Stimulated activated CD8-positive, alpha-beta memory T cell treated with anti-CD3 and anti-CD28 coated beads, Interleukin-15, amount 100 ng/mL, for 24 hours (primary cell): ENCODE results near the gene BZW2.
"Not testable (repeated sequence)": the region's sequence is repeated elsewhere in the genome, so short reads cannot be mapped to it uniquely, and the experiment has no call there.

Source experiments
- DNase-seq: peaks from one replicate; pipeline ENCODE4 v3.0.0-alpha.2; 2020; ENCODE audit warnings: low read depth

The BZW2 gene

DNA sequence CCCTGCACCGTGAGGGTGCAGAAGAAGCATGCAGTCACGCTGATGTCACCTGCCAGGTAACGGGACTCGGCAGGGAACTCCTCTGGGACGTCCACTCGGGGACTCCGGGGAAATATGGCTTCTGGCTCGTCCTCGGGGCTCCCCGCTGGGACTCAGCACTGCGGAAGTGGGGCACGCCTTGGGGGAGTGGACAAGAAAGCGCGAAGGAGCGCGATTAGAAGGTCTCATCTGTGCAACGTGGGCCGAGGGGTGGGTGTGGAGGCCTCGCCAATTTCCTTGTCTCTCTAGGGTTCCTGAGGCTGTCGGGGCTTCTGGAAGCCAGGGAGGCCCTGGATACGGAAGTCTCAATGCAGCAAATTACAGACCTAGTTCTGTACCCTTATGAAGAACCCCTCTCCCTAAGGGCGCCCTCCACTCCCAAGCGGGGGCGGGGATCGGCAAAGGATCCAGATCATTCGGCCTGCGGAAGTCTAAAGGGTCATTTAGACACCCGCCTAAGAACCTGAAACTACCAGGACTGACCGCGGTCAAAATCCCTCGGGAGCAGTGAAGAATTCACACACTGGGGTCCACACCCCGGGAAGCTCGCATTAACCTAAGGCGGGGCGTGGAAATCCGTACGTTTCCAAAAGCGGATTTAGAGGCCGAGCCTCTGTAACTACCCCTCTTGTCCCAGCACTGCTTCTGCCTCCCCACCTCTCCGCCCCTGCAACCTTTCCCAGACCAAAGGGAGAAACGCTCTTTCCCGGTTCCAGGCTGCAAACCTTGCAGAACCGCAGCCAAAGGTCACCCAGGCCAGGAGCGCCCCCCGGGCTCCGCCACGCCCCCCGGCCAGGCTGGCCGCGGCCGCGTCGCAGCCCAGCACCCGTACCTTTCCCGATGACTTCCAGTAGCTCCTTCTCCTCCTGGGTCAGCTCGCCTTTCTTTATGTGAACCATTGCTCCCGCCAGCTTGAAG, 1.1 kb upstream of the BZW2 start:
- peak; percentile 19 for DNase-seq

DNA sequence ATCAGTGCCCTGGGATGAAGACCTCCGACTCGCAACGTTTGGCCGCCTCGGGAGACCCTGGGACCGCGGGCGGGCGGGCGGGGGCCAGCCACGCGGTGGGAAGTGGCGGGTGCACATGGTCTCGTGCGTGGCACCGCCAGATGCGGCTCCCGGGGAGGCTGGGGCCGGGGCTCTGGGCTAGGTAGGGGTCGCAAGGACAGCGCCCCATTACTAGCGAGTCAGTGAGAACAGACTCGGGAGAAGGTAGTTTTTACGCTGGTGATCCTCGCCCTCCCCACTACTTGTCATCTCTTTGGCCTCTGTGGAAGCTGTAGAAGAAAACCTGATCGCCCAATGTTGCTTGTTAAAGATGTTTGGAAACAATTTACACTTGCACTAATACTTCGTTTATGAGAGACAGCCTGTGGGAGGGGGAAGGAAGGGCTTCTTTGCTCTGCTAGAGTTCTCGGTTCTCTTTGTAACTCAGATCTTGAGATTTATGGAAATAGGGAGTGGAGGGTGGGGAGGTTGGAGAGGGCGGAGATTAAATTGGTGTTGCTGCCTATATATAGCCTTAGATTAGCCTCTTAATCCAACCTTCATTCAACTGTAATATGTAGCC, 591 bp downstream of the BZW2 start:
- peak; percentile 19 for DNase-seq

DNA sequence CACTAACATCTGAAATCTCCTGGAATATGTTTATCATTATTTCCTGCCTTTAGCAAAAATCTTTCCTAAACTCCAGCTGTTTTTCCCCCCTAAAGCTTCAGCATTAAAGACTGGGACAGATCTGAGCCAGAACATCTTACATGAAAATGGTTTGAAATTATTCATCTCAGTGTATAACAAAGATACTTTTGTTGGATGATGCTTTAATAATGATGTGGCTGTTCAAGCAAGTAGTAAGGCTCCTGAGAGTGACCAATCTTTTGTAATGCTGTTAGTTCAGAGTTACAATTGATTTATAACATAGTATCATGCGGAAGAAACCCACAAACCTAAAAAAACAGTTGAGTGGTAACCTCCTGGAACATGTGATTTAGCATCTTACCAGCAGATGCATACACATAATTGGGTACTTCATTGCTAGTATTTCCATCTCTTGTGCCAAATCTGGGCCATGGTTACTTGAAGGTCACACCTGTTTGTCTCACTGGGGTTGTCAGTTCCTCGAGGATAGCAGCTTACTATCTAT, 1.5 kb downstream of the BZW2 start:
- no peak for DNase-seq

DNA sequence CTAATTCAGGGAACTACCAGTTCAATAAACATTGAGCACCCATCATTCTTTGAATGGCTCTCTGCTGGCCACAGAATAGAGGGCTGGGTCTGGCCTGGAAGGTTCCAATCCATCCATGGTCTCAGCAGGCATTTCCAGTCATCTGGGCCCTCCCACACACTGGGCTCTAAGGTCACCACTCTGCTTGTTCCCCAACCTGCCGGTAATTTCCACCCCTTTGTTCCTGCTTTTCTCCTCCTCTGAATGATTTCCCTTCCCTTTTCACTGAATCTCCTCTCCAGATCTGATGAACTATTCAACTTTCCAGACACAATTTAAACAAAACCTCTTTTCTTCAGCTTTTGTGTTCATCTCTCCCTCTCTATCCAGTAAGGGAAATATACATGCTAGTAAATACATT, 2.6 kb downstream of the BZW2 start:
- no peak for DNase-seq

DNA sequence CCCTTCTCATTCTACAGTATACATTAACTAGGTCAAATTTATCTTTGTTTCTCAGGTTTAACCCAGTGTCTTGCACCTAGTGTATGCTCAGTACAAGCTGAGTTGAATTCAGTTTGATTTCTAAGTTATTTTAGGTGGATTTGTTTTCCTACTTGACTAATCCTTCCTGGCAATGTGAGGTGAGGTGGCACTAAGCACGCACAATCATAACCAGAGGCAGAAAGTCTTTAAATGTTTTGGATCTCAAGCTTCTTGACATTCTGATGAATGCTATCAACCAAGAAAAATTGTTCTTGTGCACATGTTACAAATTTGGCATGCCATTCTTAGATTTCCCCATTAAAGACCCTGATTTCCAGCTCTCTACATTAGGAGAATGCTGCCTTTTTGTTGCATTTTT, 3.2 kb downstream of the BZW2 start:
- no peak for DNase-seq

DNA sequence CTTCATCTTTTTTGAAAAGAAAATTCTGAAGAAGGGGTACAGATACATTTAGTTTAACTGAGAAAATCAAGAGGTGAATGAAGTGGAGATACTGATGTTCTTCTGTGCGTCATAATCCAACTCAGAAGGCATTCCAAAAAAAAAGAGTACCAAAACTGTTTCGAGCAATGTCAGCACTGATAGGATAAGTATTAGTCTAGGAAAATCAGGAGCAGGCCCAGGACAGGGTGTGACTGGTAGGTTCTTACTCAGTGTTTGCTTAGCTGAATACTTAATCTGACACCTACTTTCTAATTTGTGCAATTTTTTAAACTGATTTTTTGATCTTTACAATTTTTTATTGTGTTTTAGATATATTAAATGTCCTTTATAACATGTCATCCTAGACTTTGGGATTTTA, 4.3 kb downstream of the BZW2 start:
- DNase-seq = no peak

DNA sequence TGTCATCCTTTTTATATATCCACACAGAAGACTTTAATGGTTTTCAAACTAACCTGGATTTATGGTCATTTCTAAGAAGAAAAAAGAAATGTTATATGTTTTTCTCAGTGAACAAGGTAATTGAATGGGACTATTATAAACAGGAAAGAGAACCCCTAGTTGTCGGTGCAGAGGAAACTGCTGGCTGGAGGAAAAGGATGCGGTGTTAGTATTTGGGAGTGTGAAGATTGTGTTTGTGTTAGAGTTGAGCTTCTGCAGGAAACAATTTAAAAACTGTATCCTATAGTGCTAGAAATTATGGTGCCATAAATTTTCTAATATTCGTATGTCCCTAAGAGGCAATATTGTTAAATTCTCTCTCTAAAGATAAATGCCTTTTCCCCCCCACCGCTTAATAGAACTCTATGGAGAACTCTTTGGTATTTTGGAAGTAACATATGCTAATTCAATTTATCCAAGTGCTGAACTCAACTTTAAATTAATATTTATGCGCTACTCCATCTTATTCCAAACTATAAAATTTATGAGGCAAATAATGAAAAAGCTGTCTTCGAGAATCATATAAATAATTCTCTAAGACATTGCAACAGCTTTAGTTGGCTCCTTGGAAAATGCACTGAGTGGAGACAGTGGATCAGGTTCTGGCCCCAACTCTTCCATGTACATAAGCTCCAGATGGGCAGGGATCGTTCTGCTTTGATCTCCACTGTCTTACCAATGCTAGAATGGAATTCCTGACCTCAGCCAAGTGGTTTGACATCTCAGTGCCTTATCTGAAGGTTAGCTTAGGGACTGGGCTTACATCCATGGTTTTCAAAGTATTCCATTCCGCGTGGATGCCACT, 5.6 kb downstream of the BZW2 start:
- no peak for DNase-seq

DNA sequence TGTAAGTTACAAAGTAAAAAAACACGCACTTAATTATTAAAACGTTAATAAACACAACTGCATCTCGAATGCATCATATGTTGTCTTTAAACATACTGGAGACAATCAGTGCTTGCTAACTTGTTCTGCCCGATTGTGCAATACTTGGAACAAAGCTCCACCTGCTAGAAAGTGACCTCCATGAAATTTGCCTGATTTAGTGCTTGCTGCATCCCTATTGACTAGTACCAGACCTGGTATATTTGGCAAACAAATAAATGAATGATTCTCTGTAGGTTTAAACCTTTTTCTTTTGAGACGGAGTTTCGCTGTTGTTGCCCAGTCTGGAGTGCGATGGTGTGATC, 6.2 kb downstream of the BZW2 start:
- DNase-seq = no peak

DNA sequence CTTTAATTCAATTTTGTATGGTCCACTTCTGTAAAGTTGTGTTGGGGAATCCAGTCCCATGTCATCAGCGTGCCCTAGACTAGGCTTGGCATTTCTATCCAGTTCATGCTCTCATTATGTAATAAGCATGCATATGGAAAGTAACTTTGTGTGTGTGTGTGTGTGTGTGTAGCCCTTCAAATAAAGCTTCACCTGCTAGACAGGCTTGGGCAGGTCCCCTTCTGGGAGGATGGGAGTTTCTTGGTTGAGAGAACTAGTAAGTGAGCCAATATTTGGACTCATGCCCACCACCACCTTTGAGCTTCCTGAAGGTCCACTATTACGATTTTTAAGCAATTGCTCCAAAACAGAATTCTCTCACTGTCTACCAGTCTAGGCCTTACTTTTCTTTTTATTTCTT, 6.9 kb downstream of the BZW2 start:
- no peak for DNase-seq

DNA sequence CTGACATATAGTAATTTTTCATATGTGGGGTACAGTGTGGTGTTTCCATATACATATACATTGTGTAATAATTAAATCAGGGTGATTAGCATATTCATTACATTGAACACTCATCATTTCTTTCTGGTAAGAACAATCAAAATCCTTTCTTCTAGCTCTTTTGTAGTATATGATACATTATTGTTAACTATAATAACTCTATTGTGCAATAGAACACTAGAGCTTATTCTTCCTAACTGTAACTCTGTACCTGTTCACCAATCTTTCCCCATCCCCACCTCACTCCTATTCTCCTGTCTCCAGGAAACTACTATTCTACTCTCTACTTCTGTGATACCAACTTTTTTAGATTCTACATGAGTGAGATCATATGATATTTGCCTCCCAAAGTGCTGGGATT, 9.4 kb downstream of the BZW2 start:
- DNase-seq = no peak

DNA sequence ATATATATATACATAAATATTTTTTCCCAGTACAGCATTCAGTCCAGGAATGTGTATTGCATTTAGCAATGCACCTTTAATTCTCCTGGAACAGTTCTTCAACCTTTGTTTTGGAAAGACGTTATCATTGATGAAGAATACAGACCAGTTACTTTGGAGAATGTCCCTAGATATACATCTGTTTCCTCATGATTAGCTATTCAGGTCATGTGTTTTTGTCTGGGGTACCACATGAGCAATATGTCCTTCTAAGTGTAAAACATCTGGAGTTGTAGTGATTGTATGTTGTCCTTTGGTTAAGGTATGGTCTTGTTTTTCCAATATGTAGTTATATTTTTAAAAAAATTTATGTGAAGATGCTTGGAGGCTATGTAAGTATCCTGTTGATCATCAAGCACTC, 10.2 kb downstream of the BZW2 start:
- DNase-seq = no peak

DNA sequence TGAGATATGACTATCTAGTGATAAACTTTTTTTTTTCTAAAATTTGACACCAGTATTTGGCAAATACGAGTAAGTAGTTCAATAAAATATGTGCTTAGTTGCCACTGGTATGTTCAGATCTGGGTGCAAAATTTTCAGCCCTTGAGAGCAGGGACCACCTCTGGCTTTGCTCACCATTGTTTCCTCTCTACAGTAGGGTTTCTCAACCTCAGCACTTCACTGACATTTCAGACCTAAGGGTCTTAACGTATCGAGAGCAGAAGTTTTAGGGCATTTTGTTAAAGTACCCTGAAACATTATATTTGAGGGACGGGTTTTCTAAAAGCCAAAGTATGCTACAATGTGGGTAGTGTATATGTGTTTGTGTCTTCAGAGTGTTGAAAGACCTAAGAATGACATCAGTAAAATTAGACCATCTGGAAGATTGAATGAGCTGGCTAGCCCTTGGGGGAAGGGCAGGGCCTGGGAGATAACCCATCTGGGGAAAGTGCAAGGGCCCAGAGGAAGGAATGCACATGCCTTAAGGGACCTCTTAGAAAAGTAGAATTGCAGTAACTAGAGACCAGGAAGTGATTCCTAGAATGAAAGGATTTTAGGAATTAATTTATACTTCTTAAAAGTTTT, 11.8 kb downstream of the BZW2 start:
- DNase-seq = no peak

DNA sequence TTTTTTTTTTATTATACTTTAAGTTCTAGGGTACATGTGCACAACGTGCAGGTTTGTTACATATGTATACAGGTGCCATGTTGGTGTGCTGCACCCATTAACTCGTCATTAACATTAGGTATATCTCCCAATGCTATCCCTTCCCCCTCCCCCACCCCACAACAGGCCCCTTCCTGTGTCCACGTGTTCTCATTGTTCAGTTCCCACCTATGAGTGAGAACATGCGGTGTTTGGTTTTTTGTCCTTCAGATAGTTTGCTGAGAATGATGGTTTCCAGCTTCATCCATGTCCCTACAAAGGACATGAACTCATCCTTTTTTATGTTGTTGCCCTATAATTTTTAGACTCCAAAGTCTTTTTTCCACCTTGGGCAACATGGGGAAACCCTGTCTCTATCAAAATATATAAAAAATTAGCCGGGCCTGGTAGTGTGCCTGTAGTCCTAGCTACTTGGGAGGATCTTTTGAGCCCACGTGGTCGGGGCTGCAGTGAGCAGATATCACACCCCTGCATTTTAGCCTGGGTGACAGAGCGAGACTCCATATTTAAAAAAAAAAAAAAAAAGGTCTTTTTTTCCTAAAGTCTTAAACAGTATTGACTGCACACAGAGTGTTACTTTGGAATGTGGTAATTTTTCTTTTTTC, 14.0 kb downstream of the BZW2 start:
- DNase-seq = not testable (repeated sequence)

DNA sequence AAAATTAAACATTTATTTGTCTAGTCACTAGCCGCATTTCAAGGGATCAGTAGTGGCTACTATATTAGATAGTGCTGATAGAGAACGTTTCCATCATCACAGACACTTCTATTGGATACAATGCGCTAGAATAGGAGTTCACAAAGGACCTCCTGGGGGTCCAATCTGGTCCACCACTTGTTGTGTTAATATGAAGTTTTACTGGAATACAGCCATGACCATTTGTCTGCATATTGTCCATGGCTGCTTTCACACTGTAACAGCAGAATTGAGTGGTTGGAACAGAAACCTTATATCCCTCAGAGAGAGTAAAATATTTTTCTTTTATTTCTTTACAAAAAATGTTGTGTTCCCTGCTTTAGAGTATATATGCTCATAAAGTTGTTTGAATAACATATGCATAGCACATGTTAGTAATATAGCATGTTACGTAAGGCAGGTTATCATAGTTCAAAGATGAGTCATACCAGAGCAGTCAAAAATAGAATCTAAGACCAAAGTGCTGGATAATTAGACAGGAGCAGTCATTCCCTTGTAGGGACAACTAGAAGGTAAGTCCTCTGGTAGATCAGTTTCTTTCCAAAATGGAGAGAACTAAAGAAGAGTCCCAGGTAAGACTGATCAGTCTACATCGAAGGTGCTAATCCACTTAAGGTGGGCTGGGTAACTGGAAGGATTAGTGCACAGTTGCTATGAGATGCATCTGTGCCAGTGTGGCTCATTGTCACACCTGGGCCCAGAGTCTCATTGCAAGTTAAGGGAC, 14.9 kb downstream of the BZW2 start:
- DNase-seq = no peak

DNA sequence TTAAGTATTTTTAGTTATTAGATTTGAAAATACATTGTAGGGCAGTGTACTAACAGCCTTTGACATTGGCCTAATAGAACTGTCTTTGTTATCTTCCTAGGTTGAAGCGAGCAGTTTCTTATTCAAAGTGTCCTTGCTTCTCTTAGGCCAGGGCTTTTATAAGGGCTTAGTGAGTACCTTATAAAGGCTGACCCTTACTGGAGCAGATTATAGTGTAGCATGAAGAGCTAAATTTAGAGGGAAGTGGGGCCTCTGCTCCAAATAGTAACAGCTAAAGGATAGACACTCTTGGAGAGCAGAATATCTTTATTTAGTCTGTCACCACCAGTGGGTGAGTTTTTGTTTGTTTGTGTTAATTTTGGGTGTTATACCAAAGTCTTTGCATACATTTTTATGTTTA, 15.9 kb downstream of the BZW2 start:
- no peak for DNase-seq

DNA sequence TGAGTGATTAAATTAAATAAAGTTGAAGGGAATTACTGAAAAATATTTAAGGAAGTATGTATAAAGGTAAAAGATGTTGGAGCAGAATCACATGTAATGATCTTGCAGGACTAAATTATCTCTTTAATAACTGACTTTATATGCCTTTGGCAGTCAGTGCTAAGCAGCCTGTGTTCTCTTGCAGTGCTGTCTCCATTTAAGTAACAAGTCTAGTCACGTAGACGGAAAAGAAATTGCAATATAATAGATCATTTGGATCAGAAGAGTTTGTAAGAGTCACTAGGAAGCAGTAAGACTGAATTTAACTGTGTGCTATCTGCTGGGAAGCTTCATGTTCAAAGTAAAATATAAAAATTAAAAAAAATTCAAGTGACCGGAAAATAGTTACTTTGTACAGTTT, 21.4 kb downstream of the BZW2 start:
- DNase-seq = no peak

DNA sequence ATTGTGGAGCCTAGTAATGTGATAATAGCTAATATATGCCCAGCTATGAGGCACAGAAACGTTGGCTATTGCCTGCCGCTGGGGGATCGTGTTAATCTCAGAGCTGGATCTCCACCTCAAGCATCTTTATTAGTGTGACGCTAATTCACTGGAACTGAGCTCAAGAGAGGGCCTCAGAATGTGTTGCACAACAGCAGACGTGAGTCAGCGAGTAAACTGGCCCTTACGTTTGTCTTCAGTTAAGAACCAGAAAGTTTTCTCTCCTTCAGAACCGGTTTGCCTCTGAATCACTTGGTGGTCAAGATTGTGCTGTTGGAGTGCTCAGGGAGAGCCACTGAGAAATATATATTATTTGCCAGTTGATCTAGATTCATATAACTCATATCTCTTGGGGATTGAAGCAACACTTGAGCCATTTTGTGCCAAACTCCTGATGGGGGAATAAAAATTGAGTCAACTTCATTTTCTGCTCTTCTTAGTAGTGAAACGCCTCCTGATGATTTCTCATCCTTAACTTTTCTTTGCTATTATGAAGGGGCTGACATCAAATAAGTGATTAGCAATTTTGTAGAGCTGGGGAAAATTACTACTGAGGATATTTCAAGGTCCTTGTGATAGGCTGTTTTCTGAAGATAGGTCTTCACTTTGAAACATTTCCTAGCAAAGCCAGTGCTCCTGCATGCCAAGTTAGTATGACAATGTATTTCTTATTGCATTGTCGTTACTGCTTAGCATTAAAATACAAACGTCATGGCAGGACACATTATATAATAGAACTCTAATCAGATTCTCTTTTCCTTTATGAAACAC, 22.3 kb downstream of the BZW2 start:
- DNase-seq = no peak

DNA sequence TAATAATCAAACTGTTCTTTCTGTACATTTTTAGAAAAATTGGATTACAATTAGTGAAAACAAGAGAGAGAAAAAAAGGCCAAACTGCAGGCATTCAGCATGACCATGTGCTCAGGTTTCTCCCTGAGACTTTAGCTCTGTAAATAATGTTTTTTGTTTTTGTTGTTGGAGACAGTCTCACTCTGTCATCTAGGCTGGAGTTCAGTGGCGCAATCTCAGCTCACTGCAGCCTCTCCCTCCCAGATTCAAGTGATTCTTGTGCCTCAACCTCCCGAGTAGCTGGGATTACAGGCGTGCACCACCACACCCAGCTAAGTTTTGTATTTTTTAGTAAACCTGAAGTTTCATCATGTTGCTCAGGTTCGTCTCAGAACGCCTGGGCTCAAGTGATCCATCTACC, 23.0 kb downstream of the BZW2 start:
- no peak for DNase-seq

DNA sequence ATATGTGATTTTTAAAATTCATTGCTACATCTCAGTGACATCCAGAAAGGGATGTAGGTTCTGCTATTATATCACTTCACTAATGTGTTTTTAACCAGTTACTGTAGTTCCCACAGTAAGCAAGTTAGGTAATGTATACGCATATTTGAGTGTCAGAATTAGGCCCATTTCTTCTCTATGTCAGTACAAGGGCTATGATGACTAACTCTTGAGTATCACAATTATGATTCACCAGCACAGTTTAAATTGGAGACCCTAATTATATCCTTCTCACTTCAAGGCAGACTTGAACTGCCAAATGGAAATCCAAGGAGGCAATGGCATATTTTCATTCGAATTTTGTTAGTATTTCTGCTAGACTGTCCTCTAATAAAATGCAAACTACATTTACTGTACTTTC, 23.6 kb downstream of the BZW2 start:
- no peak for DNase-seq

DNA sequence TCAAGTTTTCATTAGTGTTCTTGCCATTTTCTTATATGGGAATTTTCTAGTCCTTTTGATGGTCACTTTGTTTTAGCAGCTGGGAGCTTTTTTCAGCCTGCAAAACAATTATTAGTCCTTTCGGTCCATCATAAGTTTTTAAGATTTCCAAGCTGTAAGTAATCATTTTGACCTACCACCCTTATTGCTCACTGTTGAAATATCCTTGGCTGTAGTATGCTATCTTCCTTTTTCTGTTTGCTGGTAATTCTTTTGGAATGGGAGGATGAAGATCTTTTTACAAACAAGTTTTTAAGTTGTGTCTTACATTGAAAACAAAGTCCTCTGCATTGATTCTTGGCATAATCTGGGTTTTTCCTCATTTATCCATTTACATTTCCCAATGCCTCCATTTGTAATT, 24.0 kb downstream of the BZW2 start:
- no peak for DNase-seq
